H54 (cell line): ENCODE data around the gene NR6A1.

Source experiments
- DNase-seq: peaks from one replicate; pipeline ENCODE4 v3.0.0; 2011; ENCODE audit warnings: low spot score, mixed read lengths; ENCODE audit not compliant: insufficient read length
- FAIRE-seq: peaks from 3 replicates; lab custom pipeline; 2011; peaks lifted over from hg19 to GRCh38; lab: Jason Lieb, UNC
- POLR2A ChIP-seq: IDR thresholded peaks from 2 replicates; pipeline ENCODE4 v1.6.1; 2011; ENCODE audit warnings: low read depth, mild to moderate bottlenecking, low read length

The NR6A1 gene

GRCh38 chr9:124771021-124771866 is at the start of gene NR6A1:
Gene NR6A1 (minus strand): TSS chr9:124771311.
- peak; percentile 92 for FAIRE-seq

GRCh38 chr9:124818431-124819281 is 47.5 kb upstream of the NR6A1 start:
- FAIRE-seq, result peak; percentile 93

More at GRCh38 chr9:124771021-124771866, at the start of gene NR6A1:
- peak; percentile 48 for TF ChIP-seq POLR2A
- DNase-seq, result peak; percentile 100

GRCh38 chr9:124815601-124816000 is 44.5 kb upstream of the NR6A1 start:
- TF ChIP-seq POLR2A, result no peak
- FAIRE-seq (no peak), DNase-seq (no peak)

More at GRCh38 chr9:124818431-124819281, 47.5 kb upstream of the NR6A1 start:
- DNase-seq, result peak; percentile 72
- 0 out of 2 replicates have a peak, but pooled peaks have one; percentile 4 for TF ChIP-seq POLR2A

GRCh38 chr9:124814164-124814535 is 43.0 kb upstream of the NR6A1 start:
- FAIRE-seq (no peak), DNase-seq (no peak)
- no peak for TF ChIP-seq POLR2A

- no peak for TF ChIP-seq POLR2A
- FAIRE-seq (no peak), DNase-seq (no peak)
Observed at GRCh38 chr9:124813501-124814163, 42.5 kb upstream of the NR6A1 start.

- FAIRE-seq (no peak), DNase-seq (no peak)
- TF ChIP-seq POLR2A, result no peak
Observed at GRCh38 chr9:124813041-124813440, 41.9 kb upstream of the NR6A1 start.

- DNase-seq, result peak; percentile 100
- peak; percentile 84 for FAIRE-seq
Observed at GRCh38 chr9:124812441-124812876, 41.3 kb upstream of the NR6A1 start.

GRCh38 chr9:124810663-124811355 is 39.7 kb upstream of the NR6A1 start:
- FAIRE-seq (peak; percentile 70), DNase-seq (peak; percentile 96)
- peak; percentile 48; the same call in 1 of the 2 replicates for TF ChIP-seq POLR2A

More at GRCh38 chr9:124812441-124812876, 41.3 kb upstream of the NR6A1 start:
- TF ChIP-seq POLR2A, result no peak

- FAIRE-seq (no peak), DNase-seq (no peak)
- TF ChIP-seq POLR2A, result 0 out of 2 replicates have a peak, but pooled peaks have one; percentile 16
Observed at GRCh38 chr9:124809741-124810500, 38.8 kb upstream of the NR6A1 start.

- no peak for DNase-seq
- no peak for TF ChIP-seq POLR2A
- no peak for FAIRE-seq
Observed at GRCh38 chr9:124809211-124809610, 38.1 kb upstream of the NR6A1 start.

- TF ChIP-seq POLR2A, result no peak
- DNase-seq (no peak), FAIRE-seq (no peak)
Observed at GRCh38 chr9:124808246-124808956, 37.3 kb upstream of the NR6A1 start.
